ENCODE measurements around the gene MACO1.
A peak's percentile ranks its signal among the peaks of the same experiment; 100 is the strongest.
"Not testable (repeated sequence)": the region's sequence is repeated elsewhere in the genome, so short reads cannot be mapped to it uniquely, and the experiment has no call there.

The MACO1 gene, protein sequence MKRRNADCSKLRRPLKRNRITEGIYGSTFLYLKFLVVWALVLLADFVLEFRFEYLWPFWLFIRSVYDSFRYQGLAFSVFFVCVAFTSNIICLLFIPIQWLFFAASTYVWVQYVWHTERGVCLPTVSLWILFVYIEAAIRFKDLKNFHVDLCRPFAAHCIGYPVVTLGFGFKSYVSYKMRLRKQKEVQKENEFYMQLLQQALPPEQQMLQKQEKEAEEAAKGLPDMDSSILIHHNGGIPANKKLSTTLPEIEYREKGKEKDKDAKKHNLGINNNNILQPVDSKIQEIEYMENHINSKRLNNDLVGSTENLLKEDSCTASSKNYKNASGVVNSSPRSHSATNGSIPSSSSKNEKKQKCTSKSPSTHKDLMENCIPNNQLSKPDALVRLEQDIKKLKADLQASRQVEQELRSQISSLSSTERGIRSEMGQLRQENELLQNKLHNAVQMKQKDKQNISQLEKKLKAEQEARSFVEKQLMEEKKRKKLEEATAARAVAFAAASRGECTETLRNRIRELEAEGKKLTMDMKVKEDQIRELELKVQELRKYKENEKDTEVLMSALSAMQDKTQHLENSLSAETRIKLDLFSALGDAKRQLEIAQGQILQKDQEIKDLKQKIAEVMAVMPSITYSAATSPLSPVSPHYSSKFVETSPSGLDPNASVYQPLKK

DNA sequence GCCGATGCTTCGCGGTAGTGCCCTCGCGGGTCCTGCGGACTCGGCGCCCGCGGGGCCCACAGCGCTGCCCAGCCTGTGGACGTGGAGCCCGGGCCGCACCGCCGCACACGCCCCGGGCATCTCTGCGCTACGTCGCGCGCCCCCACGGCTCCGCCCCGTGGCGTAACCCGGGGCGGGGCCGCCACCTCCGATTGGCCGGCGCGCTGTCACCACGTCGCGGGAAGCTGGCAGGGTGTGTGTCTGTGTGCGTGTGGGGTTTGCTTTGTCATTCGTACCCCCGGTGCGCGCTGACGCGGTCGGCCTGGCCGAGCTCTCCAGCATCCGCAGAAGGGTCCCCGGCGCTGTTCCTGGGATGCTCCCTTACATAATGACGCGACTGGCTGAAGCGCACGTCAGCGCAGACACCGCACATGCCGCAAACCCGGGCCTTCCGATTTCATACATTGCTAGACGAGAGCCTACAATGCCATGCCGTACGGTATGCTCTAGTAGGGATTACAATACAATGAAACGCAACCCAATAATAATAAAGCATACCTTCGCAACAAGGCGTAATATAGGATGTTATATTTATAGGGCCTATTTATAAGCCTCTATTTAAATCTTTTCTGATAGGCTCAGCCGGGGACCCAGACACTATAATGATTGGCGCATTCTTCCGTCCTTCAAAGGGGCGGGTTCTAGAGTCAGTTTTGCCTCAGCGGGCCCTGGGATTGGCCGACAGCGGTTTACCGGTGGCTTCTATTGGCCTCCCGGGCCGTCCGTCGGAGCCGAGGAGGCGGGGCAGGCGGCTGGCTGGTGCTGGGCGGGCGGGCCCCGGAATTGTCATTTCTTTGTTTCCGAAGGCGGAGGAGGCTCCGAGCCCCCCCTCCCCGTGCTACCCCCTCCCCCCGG is at the start of gene MACO1:
MACO1 (plus strand) TSS at position 825 of the 894 bp plus-strand sequence. CDS start 202 bp downstream, outside the sequence.
- DNase-seq = peak; percentile 97

DNA sequence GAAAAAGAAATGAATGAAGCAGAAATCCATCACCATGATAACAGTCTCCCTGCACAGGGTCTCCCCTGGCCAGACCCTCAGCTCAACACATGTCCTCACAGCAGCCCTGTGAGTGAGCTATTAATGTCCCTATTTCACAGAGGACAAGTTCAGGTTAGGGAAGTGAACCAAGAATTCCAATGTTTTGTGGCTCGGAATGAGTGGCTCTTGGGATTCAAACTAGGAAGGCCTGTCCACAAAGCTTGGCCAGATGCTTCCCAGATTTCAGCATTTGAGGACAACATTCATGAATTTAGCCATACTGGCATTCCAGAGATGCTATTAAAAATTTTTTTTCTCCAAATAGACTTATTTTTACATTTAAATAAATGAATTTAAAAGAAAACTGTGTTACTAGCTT is 48.2 kb upstream of the MACO1 start:
- DNase-seq = not testable (repeated sequence)

DNA sequence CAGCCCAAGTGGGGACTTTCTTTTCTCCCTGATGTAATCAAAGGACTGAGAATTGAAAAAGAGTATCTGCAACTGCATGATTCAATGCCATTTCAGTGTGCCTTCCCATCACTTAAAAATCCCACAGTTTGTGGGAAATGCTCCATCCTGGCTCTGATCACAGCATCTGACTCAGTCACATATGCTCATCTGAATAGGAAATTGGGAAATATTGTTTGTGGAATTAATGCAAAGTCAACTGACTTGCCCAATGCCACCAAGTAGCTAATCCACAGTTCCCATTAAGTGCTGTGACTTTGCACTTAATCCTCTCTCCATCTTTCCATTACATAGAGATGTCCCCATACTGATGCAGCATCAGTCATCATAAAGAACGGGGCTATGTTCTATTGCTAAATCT is 47.6 kb upstream of the MACO1 start:
- not testable (repeated sequence) for DNase-seq

DNA sequence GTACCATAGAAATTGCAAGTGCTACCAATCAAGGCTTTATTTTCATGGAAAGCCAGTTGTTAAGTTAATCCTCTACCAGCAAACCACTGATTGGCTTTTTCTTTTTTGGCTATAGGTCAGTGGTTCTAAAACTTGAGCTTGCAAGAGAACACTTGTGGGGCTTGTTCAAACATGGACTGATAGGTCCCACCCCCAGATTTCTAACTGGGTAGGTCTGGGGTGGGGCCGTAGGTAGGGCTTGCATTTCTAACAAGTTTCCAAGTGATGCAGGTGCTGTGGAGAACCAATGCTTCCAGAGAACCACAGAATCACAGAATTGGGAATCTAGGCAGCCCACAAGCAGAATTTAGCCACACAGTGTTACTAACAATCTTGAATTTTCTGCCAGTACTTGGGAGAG is 46.8 kb upstream of the MACO1 start:
- not testable (repeated sequence) for DNase-seq

DNA sequence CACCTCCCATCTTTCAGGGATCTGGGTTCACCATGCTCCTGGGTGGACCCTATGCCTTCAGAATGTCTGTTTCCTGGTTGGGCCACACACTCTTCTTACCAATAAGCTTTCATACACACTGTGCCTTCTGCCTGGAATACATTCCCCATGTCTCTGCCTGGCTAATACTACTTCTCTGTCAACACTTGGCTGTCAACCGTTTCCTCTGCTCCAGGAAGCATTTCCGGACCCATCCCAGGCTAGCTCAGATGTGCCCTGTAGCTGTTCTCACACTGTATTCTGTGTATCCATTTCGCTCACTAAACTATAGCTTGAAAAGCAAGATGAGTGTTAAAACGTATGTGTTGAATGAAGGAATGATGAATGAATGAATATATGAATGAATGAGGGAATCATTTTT is 43.6 kb upstream of the MACO1 start:
- DNase-seq = not testable (repeated sequence)

DNA sequence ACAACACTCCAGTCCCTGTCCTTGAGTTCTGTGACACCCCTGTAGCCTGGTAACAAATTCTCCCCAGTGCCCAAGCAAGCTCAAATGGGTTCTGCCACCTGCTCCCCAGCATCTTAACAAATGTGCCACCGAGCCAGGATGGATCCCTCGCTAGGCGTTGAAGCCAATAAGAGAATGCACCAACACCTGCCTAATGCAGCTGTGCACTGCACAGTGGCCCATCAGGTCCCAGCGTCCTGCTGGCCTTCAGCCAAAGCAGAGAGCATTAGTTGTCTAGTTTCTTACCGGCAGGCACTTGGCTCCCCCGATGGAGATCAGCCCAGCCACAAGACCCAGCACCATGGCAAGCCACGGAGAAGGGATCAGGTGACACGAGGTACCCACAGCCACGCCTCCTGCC is 42.0 kb upstream of the MACO1 start:
- DNase-seq = not testable (repeated sequence)

DNA sequence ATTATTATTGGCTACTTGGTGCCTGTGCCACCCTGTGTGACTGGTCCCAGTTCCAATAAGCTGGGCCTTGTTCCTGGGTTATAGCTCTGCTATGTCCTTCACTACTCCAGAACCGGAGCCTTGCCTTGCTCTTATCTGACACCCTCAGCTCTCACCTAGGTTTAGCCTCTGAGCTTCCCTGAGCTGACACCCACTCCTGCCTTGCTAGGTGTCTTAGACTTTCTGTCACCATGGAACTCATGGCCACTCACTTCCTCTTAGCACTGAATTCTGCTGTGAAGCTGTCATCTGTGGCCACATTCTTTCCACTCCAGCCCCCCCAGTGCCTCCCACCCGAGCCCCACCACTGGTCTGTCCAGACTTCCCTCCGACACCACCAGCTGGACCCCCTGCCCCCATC is 41.0 kb upstream of the MACO1 start:
- not testable (repeated sequence) for DNase-seq

DNA sequence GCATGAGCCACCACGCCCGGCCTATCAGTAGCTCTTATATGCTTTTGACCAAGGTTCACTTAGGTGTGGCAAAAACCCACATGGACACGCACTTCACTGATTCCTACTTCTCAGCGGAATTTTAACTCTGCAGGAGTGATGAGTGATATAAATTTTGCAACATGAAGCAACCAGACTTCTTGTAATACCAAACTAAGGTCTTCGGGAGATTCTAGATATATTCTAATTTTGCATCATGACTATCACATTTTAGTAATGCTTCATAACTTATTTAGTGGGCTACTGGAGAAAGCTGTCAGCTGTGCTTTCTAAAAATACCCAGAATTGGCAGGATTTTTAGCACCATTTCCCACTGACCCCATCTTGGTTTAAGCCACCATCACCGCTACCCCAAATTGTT is 37.9 kb upstream of the MACO1 start:
- DNase-seq = no peak

DNA sequence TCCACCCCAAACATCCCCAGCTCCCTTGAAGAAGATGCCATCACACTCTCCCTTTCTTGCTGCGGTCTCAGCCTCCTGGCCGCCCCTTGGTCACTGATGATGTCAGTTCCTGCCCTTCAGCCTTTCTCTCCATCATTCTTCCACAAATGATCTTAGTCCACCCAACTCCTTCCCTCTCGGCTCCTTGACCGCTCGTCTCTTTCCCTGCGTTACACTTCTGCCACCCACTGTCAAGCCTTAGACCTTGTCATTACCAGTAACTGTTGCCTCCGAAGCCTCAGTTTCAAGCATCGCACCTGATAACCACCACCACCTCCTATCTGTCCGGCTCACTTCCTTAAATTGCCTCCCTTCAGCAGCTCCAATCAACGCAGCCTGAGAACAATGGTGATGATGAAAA is 33.1 kb upstream of the MACO1 start:
- not testable (repeated sequence) for DNase-seq

DNA sequence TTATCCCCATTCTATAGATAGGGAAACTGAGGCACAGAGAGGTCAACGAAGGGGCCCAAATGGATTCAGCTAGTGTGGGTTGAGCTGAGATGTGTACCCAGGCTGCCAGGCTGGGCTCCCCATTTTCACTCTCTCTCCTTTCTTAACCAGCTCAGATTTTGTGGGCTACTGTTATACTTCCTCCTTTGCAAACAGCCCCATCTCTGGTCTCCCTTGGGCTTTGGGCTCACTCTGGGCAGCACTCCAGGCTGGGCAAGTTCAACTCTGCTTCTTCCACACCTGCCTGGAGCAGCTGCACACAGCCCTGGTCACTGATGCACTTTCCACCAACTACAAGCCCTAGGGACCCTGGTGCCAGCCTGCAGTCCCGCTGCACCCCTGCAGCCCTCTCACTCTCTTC is 32.6 kb upstream of the MACO1 start:
- DNase-seq = not testable (repeated sequence)

DNA sequence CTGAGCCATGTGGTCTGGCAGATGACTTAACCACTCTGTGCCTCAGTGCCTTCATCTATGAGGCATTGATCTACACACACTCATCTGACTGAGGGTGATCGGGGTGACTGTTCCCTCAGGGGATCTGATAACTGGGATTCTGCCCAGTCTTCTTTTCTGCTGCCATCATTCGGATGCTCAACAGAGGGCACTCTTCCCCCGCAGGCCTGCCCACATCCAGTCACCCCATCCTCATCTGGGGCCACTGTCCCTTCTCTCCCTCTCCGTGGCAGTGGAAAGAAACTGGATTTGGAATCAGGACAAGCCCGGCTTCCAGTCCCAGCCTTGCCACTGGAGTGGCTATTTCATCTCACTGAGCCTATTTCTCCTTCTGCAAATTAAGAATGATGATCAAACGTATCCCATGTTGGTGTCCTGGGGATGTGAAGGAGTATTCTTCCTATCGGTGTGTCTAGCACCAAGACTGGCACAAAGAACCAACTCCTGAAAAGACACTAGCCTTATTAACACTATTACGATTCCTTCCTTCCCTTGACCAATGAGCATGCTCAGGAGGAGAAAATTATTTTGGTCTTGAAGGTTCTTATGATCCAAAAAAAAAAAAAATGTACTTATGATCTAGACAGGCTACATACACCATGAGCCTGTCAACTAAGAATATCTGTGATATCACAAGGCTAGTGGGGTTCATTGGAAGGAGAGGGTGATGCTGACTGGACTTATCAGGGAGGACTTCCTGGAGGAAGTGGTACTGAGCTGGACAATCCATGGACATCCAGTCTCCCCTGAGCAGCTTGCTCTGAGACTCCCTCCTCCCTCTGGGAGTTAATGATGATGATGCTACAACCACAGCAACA is 27.5 kb upstream of the MACO1 start:
- not testable (repeated sequence) for DNase-seq

DNA sequence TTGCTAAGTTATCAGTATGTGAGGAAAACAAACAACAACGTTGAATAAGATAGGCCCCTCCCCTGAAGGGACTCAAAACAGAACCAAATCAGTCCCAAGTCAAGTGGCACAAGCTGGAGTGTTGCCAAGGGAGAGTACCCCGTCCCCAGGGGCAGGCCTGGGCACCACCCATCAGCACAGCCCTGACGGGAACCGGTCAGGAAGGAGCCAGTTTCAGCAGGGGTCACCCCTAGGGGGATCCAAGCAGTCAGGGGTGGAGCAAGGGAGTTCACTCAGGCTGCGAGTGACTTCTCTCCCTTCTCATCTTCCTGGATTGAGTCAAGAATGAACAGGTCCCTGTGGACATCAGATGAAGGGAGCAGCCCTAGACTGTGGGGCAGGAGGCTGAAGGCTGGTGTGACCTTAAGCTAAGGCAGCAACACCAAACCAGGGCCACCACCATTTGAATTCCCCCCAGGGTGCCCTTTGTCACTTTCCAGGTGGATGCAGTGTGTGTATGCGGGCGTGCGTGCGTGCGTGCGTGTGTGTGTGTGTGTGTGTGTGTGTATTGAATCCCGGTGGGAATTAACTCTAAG is 24.9 kb upstream of the MACO1 start:
- DNase-seq = not testable (repeated sequence)

DNA sequence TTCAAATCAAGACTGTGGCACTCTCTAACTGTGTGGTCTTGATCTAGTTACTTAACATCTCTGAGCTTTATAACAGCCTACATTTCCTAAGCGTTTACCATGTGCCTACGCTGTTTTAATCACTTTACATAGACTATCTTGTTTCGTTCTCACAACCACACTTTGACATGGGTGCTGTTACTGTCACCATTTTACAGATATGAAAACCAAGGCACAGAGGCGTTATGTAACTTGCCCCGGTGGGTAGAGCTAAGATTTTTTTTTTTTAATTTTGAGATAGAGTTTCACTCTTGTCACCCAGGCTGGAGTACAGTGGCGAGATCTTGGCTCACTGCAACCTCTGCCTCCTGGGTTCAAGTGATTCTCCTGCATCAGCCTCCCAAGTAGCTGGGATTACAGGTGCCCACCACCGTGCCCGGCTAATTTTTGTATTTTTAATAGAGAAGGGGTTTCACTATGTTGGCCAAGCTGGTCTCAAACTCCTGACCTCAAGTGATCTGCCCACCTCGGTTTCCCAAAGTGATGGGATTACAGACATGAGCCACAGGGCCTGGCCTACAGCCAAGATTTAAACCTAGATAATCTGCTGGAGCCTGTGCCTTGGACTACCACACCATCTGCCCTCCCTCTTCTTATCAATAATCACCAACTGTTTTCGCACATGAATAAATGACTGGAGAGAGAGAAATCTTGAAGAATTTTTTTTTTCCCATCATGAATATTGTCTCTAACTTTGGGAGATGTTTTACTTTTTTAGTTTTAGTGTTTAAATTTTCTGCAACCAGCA is 20.9 kb upstream of the MACO1 start:
- DNase-seq = not testable (repeated sequence)

DNA sequence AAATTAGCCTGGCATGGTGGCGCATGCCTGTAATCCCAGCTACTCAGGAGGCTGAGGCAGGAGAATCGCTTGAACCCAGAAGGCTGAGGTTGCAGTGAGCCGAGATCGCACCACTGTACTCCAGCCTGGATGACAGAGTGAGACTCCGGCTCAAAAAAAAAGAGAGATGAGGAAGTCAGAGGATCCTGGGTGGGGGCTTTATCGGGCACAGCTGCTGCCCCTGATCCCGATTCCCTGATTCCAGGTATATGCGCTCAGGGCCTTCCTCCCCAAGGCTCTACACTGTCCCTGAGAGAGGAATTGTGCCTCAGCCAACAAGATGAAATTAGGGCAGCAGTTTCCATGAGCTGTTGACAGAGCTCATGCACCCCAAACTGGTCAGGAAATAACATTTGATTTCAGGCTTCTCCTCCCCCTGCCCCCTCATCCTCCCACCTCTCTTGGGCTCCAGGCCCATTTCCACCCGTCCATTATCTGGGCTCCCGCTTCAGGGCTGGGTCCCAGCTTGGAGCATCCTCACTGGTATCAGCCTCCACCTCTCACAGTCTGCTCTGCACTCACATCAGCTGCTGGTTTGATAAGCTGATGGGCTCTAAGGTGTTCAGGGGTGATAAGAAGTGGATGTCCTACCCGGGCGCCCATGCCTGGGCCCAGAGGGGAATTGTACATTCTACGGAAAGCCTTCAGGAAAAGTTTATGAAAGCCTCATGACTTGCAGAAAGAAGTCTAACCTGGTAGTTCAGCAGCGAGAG is 17.6 kb upstream of the MACO1 start:
- not testable (repeated sequence) for DNase-seq

DNA sequence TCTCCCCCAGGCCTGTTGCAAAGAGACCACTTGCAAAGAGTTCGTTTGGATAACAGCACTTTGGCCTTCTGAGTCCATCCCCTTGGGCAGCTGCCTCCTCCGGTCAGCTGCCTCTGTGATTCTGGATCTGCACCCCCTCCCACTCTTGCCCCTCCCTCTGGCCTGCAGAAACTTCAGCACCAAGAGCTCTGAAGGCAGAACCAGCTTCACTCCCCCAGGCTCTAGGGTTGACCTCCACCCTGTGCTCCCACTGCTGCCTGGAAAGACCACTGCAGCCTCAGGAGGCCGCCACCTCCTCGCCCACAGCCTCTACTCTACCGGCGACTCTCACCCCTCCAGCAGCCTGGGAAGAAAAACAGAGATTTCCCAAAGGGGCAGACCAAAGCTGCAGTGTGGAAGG is 16.5 kb upstream of the MACO1 start:
- DNase-seq = not testable (repeated sequence)

DNA sequence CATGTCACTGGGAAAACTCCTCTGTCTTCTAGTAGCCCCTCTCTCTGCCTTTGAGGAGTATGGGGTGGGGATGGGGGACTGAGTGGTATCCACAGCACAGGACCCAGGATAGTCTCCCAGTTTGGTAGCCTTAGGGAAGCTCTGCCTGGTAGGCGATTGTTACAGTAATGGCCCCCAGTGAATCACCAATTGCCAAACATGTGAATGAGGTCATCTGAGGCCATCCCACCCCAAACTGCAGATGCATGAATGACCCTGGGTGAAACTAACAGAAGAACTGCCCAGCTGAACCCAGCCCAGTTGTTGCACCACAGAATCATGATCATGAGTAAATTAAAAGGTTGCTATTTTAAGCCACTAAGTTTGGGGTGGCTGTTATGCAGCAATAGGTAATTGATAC is 16.1 kb upstream of the MACO1 start:
- DNase-seq = not testable (repeated sequence)

DNA sequence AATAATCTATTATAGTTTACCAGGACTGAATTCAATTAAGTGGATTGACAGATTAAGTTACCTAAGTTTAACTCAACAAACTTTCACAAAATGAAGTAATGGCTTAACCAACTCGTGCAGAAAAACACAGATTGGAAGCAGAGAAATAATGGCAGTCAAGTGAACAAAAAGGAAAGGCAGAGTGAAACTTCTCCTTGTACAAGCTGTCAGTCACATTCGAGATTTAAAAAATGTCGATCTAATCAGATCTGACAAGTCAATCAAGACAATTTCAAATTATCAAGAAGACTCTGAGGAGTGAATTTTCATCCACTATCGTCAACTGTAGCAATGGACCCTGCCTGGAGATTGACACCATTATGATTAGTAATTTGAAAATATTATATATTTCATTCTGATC is 13.4 kb upstream of the MACO1 start:
- DNase-seq = not testable (repeated sequence)

DNA sequence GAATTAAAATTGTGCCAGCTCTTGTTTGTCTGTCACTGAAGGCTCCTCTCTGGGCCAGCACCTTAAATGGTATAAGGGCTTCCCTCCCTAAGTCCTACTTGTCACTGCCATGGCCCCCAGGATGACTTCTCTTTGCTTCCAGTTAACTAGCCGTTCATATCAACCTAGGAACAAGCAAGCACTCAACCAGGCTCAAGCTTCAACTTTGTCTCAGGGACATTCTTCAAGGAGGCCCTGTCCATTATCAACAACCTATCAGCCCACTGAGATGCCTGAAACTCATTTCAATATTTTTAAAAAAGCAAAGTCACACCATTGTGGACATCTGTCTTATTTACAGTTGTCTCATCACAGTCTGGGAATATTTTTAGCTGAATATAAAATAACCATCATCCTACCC is 11.4 kb upstream of the MACO1 start:
- not testable (repeated sequence) for DNase-seq

DNA sequence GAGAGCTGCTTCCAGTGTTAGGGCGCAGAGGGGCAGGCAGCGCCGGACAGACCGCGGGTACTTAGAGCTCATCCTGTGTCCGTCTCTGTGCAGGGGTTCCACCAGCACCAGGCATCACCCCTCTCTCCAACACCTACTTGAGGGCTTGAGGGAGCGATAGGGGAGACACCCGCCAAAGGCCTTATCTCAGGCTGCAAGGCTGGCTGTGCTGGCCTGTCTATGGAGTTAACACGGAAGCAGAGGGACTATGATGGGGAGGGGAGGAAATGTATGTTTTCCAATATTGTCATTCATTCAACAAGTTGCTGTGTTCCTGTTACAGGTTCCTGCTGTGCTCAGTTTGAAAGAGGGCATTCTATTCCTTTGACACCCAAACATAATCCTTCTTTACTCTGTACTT is 10.0 kb upstream of the MACO1 start, which contains the start of gene RHCE:
RHCE (minus strand) TSS at position 111 of the 400 bp plus-strand sequence; CDS start at position 72, 39 bp downstream.
- DNase-seq = not testable (repeated sequence)

DNA sequence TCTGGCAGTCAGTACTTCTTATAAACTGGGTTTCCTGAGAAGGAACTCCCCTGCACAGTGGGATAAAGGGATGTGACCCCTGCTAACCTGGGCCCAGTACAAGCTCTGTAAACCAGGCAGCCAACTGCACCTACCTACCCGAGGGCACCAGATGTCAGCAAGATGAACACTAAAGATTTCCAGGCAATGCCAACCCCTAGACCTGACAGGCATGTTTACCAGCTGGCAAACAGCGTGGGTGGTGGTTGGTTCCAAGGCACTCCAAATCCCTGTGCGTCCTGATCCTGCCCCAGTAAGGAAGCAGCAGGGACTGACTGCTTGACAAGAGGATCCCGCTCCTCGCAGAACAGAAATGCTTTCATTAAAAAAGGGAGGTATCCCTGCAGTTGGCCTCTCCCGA is 7.5 kb upstream of the MACO1 start:
- not testable (repeated sequence) for DNase-seq
